Stimulated activated CD8-positive, alpha-beta memory T cell treated with anti-CD3 and anti-CD28 coated beads, Interleukin-4, amount 100 ng/mL, for 24 hours (primary cell): Measurements from ENCODE around the gene HIF3A.
"Not testable (repeated sequence)": the region's sequence is repeated elsewhere in the genome, so short reads cannot be mapped to it uniquely, and the experiment has no call there.

ENCODE experiments used
- DNase-seq: peaks from one replicate; pipeline ENCODE4 v3.0.0-alpha.2; 2020; ENCODE audit warnings: low read depth

Gene HIF3A

GRCh38 chr19:46294494-46294893 lies 2.3 kb upstream of the HIF3A start:
- no peak for DNase-seq

DNA sequence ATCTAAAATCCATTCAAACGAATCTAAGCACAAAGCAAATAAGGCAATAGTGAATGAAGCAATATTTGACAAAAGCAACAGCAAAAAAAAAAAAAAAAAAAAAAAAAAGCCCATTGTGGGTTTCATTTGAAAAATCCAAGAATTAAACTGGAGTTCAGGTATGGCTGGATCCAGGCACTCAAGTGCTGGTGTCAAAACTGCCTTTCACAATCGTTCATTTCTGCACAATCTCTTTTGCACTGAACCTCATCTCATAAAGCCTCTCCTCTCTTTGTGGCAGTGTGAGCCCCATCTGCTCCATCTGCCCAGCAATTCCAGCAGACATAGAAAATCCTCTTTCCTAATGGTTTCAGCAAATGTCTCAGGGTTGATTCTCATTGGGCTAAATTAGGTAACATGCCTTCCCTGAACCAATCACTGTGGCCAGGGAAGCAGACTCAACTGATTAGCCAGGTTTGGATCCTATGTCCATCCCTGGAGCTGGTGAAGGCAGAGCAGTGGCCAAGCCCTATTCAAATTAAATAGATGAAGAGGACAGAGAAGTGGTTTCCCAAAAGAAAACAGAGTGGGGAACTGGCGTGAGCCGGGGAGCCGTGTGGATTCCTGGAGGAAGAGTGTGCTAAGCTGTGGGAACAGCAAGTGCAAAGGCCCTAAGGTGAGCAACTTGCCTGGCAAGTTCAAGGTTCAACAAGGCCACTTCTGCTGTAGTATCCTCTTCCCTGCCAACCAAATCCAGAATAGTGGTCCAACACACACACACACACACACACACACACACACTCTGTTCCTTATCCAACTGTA lies 1.2 kb upstream of the HIF3A start:
- DNase-seq = no peak

- DNase-seq = no peak
Observed at GRCh38 chr19:46296202-46296480, 701 bp upstream of the HIF3A start.

- no peak for DNase-seq
Observed at GRCh38 chr19:46297700-46298478, 1.0 kb downstream of the HIF3A start.

GRCh38 chr19:46298479-46299003 lies 1.7 kb downstream of the HIF3A start:
- DNase-seq = no peak

DNA sequence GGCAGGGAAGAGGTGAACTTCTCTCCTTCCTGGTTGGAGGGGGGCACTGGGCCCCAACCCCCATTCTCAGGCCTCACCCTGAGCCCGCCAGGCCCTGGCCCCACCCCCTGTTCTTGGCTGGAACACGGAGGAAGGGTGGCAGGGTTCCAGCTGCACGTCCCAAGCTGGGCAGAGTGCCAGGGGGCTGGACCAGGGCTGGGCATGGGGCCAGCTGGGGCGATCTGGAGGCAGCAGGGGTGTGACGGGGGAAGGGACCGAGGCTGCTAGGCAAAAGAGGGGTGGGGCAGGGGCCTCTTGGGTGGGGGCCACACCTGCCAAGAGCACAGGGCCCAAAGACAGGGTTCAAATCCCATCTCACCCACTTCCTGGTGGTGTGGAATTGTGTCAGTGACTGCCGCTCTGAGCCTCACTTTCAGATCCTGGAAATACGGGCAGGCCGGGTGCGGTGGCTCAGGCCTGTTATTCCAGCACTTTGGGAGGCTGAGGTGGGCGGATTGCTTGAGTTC lies 2.2 kb downstream of the HIF3A start:
- DNase-seq = no peak

DNA sequence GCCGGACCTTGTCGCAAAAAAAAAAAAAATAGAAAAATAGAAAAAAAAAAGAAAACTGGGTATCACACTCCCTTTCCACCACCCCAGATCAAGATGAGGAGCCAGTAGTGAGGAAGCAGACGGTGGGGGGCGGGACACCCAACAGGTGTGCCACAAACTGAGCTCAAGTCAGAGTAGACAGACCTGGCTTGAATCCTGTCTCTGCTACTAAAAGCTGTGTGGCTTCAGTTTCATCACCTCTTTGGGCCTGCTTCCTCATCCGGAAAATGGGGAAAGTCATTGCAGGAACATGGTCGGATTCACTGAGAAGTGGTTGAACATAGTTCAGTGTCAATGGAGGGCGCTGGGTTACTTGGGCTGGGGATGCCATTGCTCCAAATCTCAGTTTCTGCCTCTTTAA lies 2.9 kb downstream of the HIF3A start:
- no peak for DNase-seq

DNA sequence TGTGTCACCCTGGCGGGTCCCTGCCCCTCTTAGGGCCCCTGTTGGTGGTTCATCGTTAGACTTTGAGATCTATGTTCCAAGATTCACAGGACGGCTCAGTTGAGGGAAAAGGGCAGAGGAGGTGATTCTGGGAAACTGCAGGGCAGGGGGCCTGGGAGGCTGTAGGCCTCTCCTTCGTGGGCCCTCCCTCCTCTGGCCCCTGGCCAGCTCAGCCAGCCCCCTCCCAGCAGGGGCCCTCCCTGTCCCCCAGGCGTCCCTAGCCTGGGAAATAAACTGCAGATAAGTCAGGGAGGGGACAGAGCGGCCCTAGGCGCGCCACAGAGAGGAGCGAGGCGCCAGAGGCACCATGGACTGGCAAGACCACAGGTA lies 6.5 kb downstream of the HIF3A start:
- DNase-seq = no peak

DNA sequence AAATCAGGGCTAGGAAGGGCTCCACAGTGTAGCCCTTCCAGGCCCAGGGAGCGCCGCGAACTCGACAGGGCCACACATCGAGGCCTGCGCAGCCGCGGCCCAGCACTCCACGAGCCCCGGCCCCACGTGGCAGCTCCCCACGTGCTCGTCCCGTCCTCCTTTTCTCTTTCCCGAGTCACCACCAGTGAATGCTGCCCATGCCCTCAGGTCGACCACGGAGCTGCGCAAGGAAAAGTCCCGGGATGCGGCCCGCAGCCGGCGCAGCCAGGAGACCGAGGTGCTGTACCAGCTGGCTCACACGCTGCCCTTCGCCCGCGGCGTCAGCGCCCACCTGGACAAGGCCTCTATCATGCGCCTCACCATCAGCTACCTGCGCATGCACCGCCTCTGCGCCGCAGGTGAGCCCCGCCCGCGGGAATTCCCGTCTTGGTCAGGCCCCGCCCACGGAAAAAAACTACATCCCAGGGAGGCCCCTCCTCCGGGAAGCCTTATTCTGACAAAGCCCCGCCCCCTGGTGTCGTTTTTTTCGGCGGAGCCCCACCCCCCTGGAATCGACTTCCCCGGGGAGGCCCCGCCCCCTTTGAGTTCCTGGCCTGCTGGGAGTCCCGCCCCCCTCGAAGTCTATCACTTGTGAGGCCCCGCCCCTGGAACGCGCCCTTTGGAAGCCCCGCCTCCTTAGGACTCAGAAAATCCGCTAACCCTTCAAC lies 7.0 kb downstream of the HIF3A start:
- no peak for DNase-seq

GRCh38 chr19:46306501-46306900 lies 9.7 kb downstream of the HIF3A start:
- DNase-seq = no peak

- no peak for DNase-seq
Observed at GRCh38 chr19:46308510-46308909, 11.7 kb downstream of the HIF3A start.

- DNase-seq = no peak
Observed at GRCh38 chr19:46309056-46309455, 12.2 kb downstream of the HIF3A start.

DNA sequence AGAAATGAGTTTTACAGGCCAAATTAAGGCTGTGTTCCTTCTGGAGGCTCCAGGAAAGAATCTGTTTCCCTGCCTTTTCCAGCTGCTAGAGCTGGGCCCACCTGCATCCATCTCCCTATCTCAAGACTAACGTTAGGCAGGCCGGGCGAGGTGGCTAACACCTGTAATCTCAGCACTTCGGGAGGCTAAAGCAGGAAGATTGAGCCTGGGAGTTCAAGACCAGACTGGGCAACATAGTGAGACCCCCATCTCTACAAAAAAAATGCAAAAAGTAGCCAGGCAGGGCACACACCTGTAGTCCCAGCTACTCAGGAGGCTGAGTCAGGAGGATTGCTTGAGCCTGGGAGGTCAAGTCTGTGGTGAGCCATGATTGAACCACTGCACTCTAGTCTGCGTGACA lies 14.6 kb downstream of the HIF3A start:
- no peak for DNase-seq

GRCh38 chr19:46313540-46314469 lies 17.0 kb downstream of the HIF3A start:
- not testable (repeated sequence) for DNase-seq

- no peak for DNase-seq
Observed at GRCh38 chr19:46317339-46317738, 20.5 kb downstream of the HIF3A start.

- no peak for DNase-seq
Observed at GRCh38 chr19:46319613-46320012, 22.8 kb downstream of the HIF3A start.

- no peak for DNase-seq
Observed at GRCh38 chr19:46320559-46320958, 23.7 kb downstream of the HIF3A start.

DNA sequence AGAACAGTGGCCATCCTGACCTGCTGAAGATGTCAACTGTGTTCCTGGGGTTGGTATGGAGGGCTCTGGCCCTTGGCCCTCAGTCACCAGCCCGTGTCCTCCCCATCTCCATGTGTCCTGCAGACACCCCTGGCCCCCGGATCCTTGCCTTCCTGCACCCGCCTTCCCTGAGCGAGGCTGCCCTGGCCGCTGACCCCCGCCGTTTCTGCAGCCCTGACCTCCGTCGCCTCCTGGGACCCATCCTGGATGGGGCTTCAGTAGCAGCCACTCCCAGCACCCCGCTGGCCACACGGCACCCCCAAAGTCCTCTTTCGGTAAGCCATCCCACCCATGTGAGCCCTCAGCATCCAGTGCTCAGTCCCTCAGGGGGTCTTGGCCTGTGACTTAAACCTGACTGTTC lies 24.8 kb downstream of the HIF3A start:
- DNase-seq = no peak

DNA sequence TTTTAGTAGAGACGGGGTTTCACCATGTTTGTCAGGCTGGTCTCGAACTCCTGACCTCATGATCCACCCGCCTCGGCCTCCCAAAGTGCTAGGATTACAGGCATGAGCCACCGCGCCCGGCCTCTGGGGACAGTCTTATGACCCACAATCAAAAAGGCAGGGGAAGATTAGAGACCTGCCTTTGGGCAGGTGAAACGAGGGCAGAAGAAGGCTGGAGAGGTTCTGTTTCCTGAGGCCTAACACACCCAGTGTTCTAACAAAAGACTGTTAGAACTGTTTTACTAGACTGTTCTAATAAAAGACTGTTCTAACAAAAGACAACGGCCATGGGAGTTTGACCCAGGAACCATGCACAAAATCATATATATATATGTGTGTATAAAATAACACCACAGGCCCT lies 26.4 kb downstream of the HIF3A start:
- DNase-seq = not testable (repeated sequence)

- no peak for DNase-seq
Observed at GRCh38 chr19:46324277-46324676, 27.4 kb downstream of the HIF3A start.

- no peak for DNase-seq
Observed at GRCh38 chr19:46326608-46327007, 29.8 kb downstream of the HIF3A start.

- DNase-seq = no peak
Observed at GRCh38 chr19:46328079-46328478, 31.2 kb downstream of the HIF3A start.
